HG03354 (cell line): Measurements from ENCODE around the gene HPN.
"Not testable (repeated sequence)": the region's sequence is repeated elsewhere in the genome, so short reads cannot be mapped to it uniquely, and the experiment has no call there.

ENCODE experiments used
- ATAC-seq: cut with Tn5 transposase; IDR thresholded peaks from one replicate; pipeline ENCODE4 v1.9.1; 2021; ENCODE audit warnings: mild to moderate bottlenecking; ENCODE audit not compliant: unreplicated experiment, poor library complexity, severe bottlenecking

HPN gene

DNA sequence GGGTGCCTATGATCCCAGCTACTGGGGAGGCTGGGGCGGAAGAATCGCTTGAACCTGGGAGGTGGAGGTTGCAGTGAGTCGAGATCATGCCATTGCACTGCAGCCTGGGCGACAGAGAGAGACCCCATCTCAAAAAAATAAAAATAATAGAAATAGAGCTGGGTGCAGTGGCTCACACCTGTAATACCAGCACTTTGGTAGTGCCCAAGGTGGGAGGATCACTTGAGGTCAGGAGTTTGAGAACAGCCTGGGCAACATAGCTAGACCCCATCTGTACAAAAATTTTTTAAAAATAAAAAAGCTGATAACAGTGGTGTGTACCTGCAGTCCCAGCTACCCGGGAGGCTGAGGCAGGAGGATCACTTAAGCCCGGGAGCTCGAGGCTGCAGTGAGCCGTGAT is 34.1 kb upstream of the HPN start:
- ATAC-seq, result not testable (repeated sequence)

GRCh38 chr19:35008891-35009341 is 32.6 kb upstream of the HPN start:
- no peak for ATAC-seq

DNA sequence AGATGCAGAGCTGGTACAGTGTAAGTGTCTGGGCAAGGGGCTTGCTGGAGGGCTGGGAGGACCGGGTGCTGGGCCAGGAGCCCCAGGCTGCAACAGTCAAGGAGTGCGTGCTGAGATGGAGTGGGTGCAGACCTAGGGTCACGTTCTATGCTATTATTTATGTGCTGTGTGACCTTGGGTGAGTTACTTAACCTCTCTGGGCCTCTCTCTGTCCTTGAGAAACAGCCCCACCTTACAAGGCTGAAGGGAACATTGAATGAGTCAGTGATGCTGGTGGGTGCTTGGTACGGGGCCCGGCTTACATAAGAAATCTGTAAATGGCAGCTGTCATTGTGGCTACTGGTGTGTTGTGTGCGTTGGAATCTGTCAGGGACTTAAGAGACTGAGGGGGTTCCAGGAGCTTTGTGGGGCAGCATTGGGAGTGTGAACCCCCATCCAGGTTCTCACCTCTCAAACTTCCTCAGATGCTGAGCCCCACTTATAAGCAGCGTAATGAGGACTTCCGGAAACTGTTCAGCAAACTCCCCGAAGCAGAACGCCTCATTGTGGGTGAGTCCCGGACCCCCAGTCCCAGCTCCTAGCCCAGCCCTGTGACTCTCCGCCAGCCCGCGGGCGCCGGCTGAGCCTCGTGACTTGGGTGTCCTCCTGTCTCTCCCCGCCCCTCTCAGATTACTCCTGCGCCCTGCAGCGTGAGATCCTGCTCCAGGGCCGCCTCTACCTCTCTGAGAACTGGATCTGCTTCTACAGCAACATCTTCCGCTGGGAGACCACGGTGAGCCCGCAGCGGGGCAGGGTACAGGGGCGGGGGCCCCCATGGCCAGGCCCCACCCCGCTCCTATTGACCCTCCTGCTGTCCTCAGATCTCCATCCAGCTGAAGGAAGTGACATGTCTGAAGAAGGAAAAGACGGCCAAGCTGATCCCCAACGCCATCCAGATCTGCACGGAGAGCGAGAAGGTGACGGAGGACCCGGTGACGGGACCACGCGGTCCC is 31.8 kb upstream of the HPN start:
- ATAC-seq, result no peak

DNA sequence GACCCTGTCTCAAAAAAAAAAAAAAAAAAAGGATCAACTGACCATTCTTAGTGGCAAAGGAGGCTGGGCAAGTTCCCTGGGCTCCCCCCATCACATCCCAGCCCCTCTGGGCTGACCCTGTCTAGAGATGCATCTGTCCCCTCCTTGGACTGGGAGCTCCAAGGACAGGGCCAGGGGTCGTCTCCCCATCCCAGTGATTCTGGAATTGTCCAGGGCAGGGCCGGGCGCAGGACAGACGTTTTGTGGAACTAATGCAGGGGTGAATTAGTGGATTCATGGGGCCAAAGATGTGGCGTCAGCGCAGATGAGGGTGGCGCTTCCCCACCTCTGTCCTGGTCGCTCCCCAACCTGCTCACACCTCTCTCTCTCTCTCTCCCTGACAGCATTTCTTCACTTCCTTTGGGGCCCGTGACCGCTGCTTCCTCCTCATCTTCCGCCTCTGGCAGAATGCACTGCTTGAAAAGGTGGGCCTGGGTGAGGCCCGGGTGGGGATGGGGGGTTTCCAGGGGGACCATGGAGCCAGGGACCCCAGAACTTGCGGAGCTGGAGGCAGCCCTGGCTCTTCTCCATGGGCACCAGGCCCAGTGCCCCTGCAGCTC is 30.3 kb upstream of the HPN start:
- ATAC-seq, result no peak

GRCh38 chr19:35011737-35012682 is 29.5 kb upstream of the HPN start:
- ATAC-seq, result no peak

DNA sequence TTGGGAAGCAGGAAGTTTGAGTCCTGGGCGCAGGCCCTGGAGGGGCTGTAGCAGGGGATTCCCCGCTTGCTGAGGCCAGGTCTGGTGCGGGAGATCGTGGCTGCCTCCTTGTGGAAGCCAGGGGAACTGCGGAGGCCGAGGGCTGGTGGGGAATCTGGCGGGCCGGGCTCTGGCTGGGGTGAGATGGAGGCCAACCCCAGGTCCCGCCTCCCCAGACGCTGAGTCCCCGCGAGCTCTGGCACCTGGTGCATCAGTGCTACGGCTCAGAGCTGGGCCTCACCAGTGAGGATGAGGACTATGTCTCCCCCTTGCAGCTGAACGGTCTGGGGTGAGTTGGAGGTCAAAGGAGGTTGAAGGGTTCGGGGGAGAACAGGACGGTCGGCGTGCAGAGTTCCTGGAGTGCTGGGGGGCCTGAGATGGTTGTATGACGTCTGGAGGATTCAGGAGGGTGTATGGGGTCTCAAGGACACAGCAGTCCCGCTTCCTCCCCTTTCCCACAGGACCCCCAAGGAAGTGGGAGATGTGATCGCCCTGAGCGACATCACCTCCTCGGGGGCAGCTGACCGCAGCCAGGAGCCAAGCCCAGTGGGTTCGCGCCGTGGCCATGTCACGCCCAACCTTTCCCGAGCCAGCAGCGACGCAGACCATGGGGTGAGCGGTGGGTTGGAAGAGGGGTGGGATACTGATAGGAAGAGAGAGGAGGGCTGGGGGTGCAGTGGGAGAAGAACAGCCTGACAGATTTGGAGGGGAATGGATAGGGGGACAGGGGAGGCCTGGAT is 28.3 kb upstream of the HPN start:
- peak; percentile 66 for ATAC-seq

DNA sequence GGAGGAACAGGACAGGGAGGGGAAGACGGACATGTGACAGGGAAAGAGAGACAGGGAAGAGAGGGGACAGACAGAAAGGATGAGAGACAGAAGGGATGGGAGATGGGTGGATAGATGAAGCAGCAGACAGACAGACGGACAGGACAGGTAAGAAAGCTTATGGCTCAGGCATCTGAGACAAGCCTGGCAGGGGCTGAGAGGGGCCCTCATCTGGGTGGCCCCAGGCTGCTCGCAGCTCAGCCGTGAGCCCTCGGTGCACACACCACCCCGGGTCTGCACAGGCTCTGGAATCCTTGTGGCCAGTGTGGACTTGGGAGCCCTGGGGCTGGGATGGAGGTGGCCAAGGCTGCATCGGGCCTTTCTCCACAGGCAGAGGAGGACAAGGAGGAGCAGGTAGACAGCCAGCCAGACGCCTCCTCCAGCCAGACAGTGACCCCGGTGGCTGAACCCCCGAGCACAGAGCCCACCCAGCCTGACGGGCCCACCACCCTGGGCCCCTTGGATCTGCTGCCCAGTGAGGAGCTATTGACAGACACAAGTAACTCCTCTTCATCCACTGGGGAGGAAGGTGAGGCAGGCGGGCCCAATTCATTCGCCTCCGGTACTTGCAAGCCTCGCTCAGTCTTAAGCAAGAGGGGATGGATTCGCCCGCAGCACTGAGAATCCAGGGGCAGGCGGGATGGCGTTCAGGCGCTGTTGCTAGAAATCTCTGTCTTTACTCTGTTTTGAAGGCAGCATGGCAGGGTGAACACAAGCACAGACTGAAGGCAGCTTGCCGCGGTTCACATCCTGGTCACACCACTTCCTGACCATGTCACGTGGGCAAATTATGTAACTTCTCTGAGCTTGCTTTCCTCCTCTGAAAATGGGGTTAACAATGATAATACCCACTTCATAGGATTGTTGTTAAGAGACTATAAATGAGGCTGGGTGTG is 27.4 kb upstream of the HPN start:
- no peak for ATAC-seq

DNA sequence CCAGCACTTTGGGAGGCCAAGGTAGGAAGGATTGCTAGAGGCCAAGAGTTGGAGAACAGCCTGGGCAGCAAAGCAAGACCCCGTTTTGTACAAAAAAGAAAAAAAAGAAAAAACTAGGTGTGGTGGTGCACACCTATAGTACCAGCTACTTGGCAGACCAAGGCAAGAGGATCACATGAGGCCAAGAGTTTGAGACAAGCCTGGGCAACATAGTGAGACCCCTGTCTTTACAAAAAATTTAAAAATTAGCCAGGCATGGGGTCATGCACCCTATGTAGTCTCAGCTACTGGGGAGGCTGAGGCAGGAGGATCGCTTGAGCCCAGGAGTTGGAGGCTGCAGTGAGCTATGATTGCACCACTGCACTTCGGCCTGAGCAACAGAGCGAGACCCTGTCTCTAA is 26.7 kb upstream of the HPN start:
- ATAC-seq, result not testable (repeated sequence)

- ATAC-seq, result no peak
Observed at GRCh38 chr19:35015270-35015953, 26.1 kb upstream of the HPN start.

GRCh38 chr19:35015954-35016351 is 25.6 kb upstream of the HPN start:
- ATAC-seq, result no peak

DNA sequence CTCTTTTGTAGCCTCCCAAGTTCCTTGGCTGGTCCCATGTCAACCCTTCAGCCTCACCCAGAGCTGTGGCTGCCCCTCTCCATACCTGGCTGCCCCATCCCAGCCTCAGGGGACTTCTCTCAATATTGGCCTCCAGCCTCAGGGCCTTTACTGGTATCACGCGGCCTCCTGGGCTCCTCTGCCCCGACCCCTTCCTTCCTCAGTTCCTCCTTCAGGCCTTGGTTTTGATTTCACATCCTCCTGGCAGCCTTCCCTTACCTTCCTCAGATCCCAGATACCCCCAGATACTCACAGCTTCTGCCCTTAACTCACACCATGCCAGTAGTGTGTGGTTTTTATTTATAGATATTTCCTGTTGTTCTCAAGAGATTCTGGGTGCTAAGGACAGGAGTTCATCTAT is 24.0 kb upstream of the HPN start:
- ATAC-seq, result no peak

DNA sequence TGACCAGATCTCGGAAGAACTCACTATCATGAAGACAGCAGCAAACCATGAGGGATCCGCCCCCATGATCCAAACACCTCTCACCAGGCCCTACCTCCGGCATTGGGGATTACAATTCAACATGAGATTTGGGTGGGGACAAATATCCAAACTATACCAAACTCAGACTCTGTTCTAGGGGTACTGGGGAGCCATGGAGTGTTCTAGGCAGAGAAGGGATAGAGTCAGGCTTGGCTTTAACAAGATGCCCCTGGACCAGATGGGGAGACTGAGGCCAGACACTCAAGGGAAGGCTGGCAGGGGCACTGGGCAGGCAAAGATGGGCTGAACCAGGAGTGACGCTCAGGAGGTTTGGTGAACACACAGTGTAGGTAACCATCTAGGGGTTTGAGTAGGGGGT is 23.1 kb upstream of the HPN start:
- no peak for ATAC-seq

DNA sequence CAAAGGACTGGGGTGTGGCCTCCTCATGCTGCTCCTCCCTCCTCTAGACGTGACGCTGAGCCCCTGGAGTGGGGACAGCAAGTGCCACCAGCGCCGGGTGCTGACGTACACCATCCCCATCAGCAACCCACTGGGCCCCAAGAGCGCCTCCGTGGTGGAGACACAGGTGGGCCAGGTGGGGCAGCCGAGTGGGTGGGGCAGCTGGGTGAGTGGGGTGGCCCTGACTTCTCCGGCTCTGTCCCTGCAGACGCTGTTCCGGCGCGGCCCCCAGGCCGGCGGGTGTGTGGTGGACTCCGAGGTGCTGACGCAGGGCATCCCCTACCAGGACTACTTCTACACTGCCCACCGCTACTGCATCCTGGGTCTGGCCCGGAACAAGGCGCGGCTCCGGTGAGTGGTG is 22.4 kb upstream of the HPN start:
- no peak for ATAC-seq

GRCh38 chr19:35021016-35021415 is 20.5 kb upstream of the HPN start:
- ATAC-seq, result no peak

- no peak for ATAC-seq
Observed at GRCh38 chr19:35021596-35021995, 19.9 kb upstream of the HPN start.

DNA sequence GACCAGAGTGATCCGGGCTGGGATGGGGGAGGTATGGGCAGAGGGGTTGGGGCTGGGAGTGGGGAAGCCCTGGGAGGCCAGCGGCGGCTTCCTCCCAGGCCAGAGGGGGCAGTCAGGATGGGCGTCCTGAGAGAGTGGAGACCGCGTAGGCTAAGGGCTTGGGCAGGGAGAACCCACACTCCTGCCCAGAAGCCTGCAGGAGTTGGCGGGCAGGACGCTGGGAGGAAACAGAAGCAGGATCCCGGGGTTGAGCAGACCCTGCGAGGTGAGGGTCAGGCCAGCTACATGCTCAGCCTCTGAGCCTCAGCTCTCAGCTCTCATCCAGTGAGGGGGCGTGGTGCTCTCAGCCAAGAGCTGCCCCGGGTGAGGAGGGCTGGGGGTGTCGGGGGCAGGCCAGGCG is 19.1 kb upstream of the HPN start:
- ATAC-seq, result no peak

- ATAC-seq, result no peak
Observed at GRCh38 chr19:35023428-35023827, 18.1 kb upstream of the HPN start.

DNA sequence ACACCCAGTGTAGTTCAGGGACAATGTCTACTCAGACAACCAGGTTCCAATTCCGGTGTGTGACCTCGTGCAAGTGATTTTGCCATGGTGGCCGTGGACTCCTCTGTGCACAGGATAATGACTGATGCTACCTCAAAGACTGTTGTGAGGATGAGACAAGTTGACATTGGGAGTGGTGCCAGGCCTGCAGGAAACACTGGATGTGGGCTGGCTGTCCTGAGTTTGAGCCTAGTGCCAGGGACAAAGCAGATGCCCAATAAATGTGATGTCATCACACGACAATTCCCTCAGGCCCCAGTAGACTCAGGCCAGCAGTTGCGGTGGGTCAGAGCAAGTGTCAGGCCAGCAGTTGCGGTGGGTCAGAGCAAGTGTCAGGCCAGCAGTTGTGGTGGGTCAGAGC is 17.4 kb upstream of the HPN start:
- no peak for ATAC-seq
